IMR-90 (cell line): ENCODE data around the gene FAM151A. TPM values are rescaled to one million over a fixed set of nuclear protein-coding genes. Genes with fewer than 3 reads are reported as not detected.

ENCODE experiments used
- ATAC-seq: fragments of 200-7000 bp; cut with Tn5 transposase; 2 replicates; pipeline ENCODE4 v1.9.1; 2020; ENCODE audit warnings: low read depth, mild to moderate bottlenecking, moderate library complexity
- BruUV-seq: library from RNA; stranded (reverse); fragments of 400-500 nt; replicated peaks from 2 replicates; lab custom pipeline; 2021; lab: Mats Ljungman, UMichigan
- CTCF ChIA-PET: fragments of 300-600 bp; formaldehyde crosslinking; extraction: SDS; loops from one replicate; lab custom pipeline; 2021; ENCODE audit warnings: antibody characterized with exemption; lab: Yijun Ruan, JAX
- POLR2A ChIA-PET: fragments of 300-600 bp; sonication (Branson Sonifier 250); formaldehyde crosslinking; loops from one replicate; lab custom pipeline; 2022; ENCODE audit warnings: antibody characterized with exemption; ENCODE audit not compliant: unreplicated experiment; lab: Charles Lee
- DNase-seq: peaks from one replicate; pipeline ENCODE4 v3.0.0; 2013
- H2AFZ ChIP-seq: replicated peaks from 2 replicates; pipeline ENCODE3; 2013; ENCODE audit warnings: low read length, mild to moderate bottlenecking; ENCODE audit not compliant: poor library complexity
- H2AK5ac ChIP-seq: 2 replicates; pipeline ENCODE4 v1.6.1; 2013; ENCODE audit warnings: low read depth, low read length, inconsistent platforms
- H2AK9ac ChIP-seq: replicated peaks from 2 replicates; pipeline ENCODE3; 2013; ENCODE audit warnings: mild to moderate bottlenecking, low read depth, low read length, moderate library complexity; ENCODE audit not compliant: poor library complexity
- H2BK120ac ChIP-seq: 2 replicates; pipeline ENCODE4 v1.6.1; 2013; ENCODE audit warnings: low read depth, low read length, inconsistent platforms
- H2BK15ac ChIP-seq: 3 replicates; pipeline ENCODE4 v1.6.1; 2013; ENCODE audit warnings: low read depth, low read length, inconsistent platforms
- H2BK20ac ChIP-seq: 2 replicates; pipeline ENCODE4 v1.6.1; 2013; ENCODE audit warnings: low read depth, mild to moderate bottlenecking, inconsistent platforms, low read length, moderate library complexity
- H2BK5ac ChIP-seq: 2 replicates; pipeline ENCODE4 v1.6.1; 2013; ENCODE audit warnings: mild to moderate bottlenecking, low read depth, low read length, inconsistent platforms; ENCODE audit not compliant: poor library complexity, severe bottlenecking
- H3K14ac ChIP-seq: replicated peaks from 2 replicates; pipeline ENCODE4 v1.6.1; 2013; ENCODE audit warnings: low read depth, low read length, inconsistent platforms
- H3K18ac ChIP-seq: 2 replicates; pipeline ENCODE4 v1.6.1; 2013; ENCODE audit warnings: low read depth, low read length, control low read depth
- H3K23ac ChIP-seq: 2 replicates; pipeline ENCODE4 v1.6.1; 2013; ENCODE audit warnings: low read depth, low read length, inconsistent platforms
- H3K27ac ChIP-seq: 2 replicates; pipeline ENCODE4 v1.5.1; 2013; ENCODE audit warnings: mild to moderate bottlenecking, control low read depth, low read length; ENCODE audit not compliant: insufficient read depth
- H3K27me3 ChIP-seq: 2 replicates; pipeline ENCODE4 v1.6.1; 2013; ENCODE audit warnings: low read length; ENCODE audit not compliant: control insufficient read depth, insufficient read depth
- H3K36me3 ChIP-seq: 2 replicates; pipeline ENCODE4 v1.6.1; 2013; ENCODE audit warnings: low read length, mixed read lengths; ENCODE audit not compliant: control insufficient read depth, insufficient read depth
- H3K4ac ChIP-seq: 2 replicates; pipeline ENCODE4 v1.6.1; 2013; ENCODE audit warnings: low read depth, low read length, inconsistent platforms
- H3K4me1 ChIP-seq: 2 replicates; pipeline ENCODE4 v1.6.1; 2013; ENCODE audit warnings: low read length, mixed read lengths; ENCODE audit not compliant: control insufficient read depth, insufficient read depth
- H3K4me2 ChIP-seq: 2 replicates; pipeline ENCODE4 v1.6.1; 2013; ENCODE audit warnings: low read depth, mild to moderate bottlenecking, control low read depth, low read length, moderate library complexity
- H3K4me3 ChIP-seq: 2 replicates; pipeline ENCODE4 v1.5.1; 2013; ENCODE audit warnings: low read depth, mild to moderate bottlenecking, control low read depth, low read length, moderate library complexity; ENCODE audit not compliant: insufficient read depth
- H3K56ac ChIP-seq: 2 replicates; pipeline ENCODE4 v1.6.1; 2013; ENCODE audit warnings: low read length, inconsistent platforms; ENCODE audit not compliant: insufficient read depth; ENCODE audit errors: extremely low read depth
- H3K79me1 ChIP-seq, 2 experiments: 2 replicates each; pipeline ENCODE4 v1.6.1; 2013; ENCODE audit warnings: low read length in 2 of 2, inconsistent platforms in 1 of 2, low read depth in 1 of 2
- H3K9ac ChIP-seq: 2 replicates; pipeline ENCODE4 v1.6.1; 2013; ENCODE audit warnings: low read depth, low read length, control low read depth
- H3K9me1 ChIP-seq: 2 replicates; pipeline ENCODE4 v1.6.1; 2013; ENCODE audit warnings: low read length, inconsistent platforms; ENCODE audit not compliant: insufficient read depth
- H3K9me3 ChIP-seq: 2 replicates; pipeline ENCODE4 v1.6.1; 2013; ENCODE audit warnings: low read length; ENCODE audit not compliant: control insufficient read depth, insufficient read depth
- H4K20me1 ChIP-seq: 2 replicates; pipeline ENCODE4 v1.6.1; 2013; ENCODE audit warnings: low read length, inconsistent platforms; ENCODE audit not compliant: insufficient read depth
- H4K5ac ChIP-seq: 2 replicates; pipeline ENCODE4 v1.6.1; 2013; ENCODE audit warnings: mild to moderate bottlenecking, low read depth, low read length, control low read depth
- H4K8ac ChIP-seq, 2 experiments: 2 replicates each; pipeline ENCODE4 v1.6.1; 2013; ENCODE audit warnings: low read depth in 2 of 2, low read length in 2 of 2, control low read depth in 1 of 2, inconsistent platforms in 1 of 2
- H4K91ac ChIP-seq: 2 replicates; pipeline ENCODE4 v1.6.1; 2013; ENCODE audit warnings: low read depth, low read length, inconsistent platforms; ENCODE audit not compliant: insufficient read depth
- BHLHE40 ChIP-seq: fragments of 150-350 bp; IDR thresholded peaks from 2 replicates; pipeline ENCODE4 v1.6.1; 2016; ENCODE audit warnings: mild to moderate bottlenecking, low read depth, low read length
- CEBPB ChIP-seq: IDR thresholded peaks from 2 replicates; pipeline ENCODE4 v1.6.1; 2012; ENCODE audit warnings: low read depth, low read length, improper control_type of control experiment
- CHD1 ChIP-seq: IDR thresholded peaks from 2 replicates; pipeline ENCODE4 v1.6.1; 2012; ENCODE audit warnings: low read depth, low read length, improper control_type of control experiment
- FOS ChIP-seq: fragments of 150-350 bp; IDR thresholded peaks from 2 replicates; pipeline ENCODE4 v1.6.1; 2016; ENCODE audit warnings: low read depth, low read length
- MAFK ChIP-seq: IDR thresholded peaks from 2 replicates; pipeline ENCODE4 v1.6.1; 2012; ENCODE audit warnings: low read depth, low read length, improper control_type of control experiment
- MAZ ChIP-seq: IDR thresholded peaks from 2 replicates; pipeline ENCODE4 v1.6.1; 2012; ENCODE audit warnings: low read depth, mild to moderate bottlenecking, low read length, improper control_type of control experiment, moderate library complexity, borderline replicate concordance
- MXI1 ChIP-seq: IDR thresholded peaks from 2 replicates; pipeline ENCODE4 v1.6.1; 2012; ENCODE audit warnings: low read depth, mild to moderate bottlenecking, low read length, moderate library complexity, borderline replicate concordance
- NFE2L2 ChIP-seq: fragments of 150-350 bp; IDR thresholded peaks from 2 replicates; pipeline ENCODE4 v1.6.1; 2016; ENCODE audit warnings: low read depth, mild to moderate bottlenecking, low read length
- POLR2A ChIP-seq: IDR thresholded peaks from 2 replicates; pipeline ENCODE4 v1.6.1; 2012; ENCODE audit warnings: mild to moderate bottlenecking, low read depth, low read length
- RAD21 ChIP-seq: IDR thresholded peaks from 2 replicates; pipeline ENCODE4 v1.6.1; 2012; ENCODE audit warnings: low read length, improper control_type of control experiment
- RCOR1 ChIP-seq: IDR thresholded peaks from 2 replicates; pipeline ENCODE4 v1.6.1; 2012; ENCODE audit warnings: mild to moderate bottlenecking, low read length, improper control_type of control experiment; ENCODE audit not compliant: insufficient replicate concordance
- RFX5 ChIP-seq: IDR thresholded peaks from 2 replicates; pipeline ENCODE4 v1.8.0; 2012; ENCODE audit warnings: low read depth, mild to moderate bottlenecking, low read length, moderate library complexity
- SMC3 ChIP-seq: fragments of 150-350 bp; IDR thresholded peaks from 2 replicates; pipeline ENCODE4 v1.6.1; 2016; ENCODE audit warnings: low read depth, mild to moderate bottlenecking, antibody characterized with exemption, low read length, moderate library complexity
- WGBS, 2 experiments: methylation state at CpG; one replicate each; pipeline versions ENCODE4 v1.1.5 to v1.1.7; 2013; ENCODE audit warnings: missing lambda C conversion rate in 2 of 2; ENCODE audit not compliant: insufficient read length in 1 of 2; ENCODE audit errors: extremely low coverage in 2 of 2; 5-methylcytosine and 5-hydroxymethylcytosine counted together
- dilution Hi-C: fragments of 300-500 bp; cut with HindIII; formaldehyde crosslinking; loops from one replicate; pipeline ENCODE4 v1.14.3; 2018; ENCODE audit warnings: low sequenced_read_pairs; ENCODE audit not compliant: unreplicated experiment
- in situ Hi-C: fragments of 300-500 bp; cut with MboI; formaldehyde crosslinking; loops from 3 replicates; pipeline ENCODE4 v1.14.3; 2019; ENCODE audit warnings: low sequenced_read_pairs, inconsistent platforms, mixed read lengths
- intact Hi-C: fragments of 100-400 bp; cut with micrococcal nuclease; formaldehyde crosslinking; loops from 2 replicates; pipeline ENCODE4 v1.10.0; 2022
- polyA plus RNA-seq, 3 experiments: library from polyadenylated mRNA; depleted of rRNA; stranded (reverse); fragments of >200 nt; gene quantifications; 2 replicates each; pipeline ENCODE4 v1.2.3, GENCODE V29; 2012; ENCODE audit warnings: low replicate concordance in 1 of 3
- total RNA-seq: library from RNA; depleted of rRNA; stranded (reverse); fragments of >200 nt; gene quantifications from 2 replicates; pipeline ENCODE4 v1.2.3, GENCODE V29; 2012
- TF ChIP-seq, protein P1 (sequence below): conservative IDR thresholded peaks from 2 replicates; pipeline ENCODE4 v1.5.1; 2012; ENCODE audit warnings: mild to moderate bottlenecking, low read depth, low read length, improper control_type of control experiment
- TF ChIP-seq, protein P2 (sequence below): fragments of 150-350 bp; IDR thresholded peaks from 2 replicates; pipeline ENCODE4 v1.6.1; 2017; ENCODE audit warnings: mild to moderate bottlenecking, antibody characterized with exemption, low read length, low read depth
- TF ChIP-seq, protein P3 (sequence below): fragments of 150-350 bp; IDR thresholded peaks from 2 replicates; pipeline ENCODE4 v1.6.1; 2016; ENCODE audit warnings: low read depth, mild to moderate bottlenecking, low read length, moderate library complexity, borderline replicate concordance

The FAM151A gene
- total and polyA plus RNA-seq, 2 of the 4 experiments (the other 2 are of a cell fraction) = not detected

DNA sequence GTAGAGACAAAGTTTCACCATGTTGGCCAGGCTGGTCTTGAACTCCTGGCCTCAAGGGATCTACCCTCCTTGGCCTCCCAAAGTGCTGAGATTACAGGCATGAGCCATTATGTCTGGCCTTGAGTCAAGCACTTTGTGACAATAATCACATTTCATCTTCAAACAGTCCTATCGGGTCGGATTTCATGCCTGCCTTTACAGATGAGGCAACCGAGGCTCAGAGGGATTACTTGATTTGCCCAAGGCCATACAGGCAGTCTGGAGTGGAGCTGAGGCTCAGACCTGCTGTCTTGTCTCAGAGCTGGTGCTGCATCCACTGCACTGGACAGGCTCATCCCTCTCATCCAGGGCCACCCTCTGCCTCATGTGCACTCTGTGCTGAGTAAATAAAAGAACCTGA is 26.6 kb downstream of the FAM151A start:
- no peak overlapping the region for H3K27ac ChIP-seq
- in situ Hi-C loops = no loop called here
- TF ChIP-seq RFX5 = no peak
- TF ChIP-seq CHD1 = no peak
- no peak for TF ChIP-seq BHLHE40
- no peak for TF ChIP-seq FOS
- TF ChIP-seq, protein P1, sequence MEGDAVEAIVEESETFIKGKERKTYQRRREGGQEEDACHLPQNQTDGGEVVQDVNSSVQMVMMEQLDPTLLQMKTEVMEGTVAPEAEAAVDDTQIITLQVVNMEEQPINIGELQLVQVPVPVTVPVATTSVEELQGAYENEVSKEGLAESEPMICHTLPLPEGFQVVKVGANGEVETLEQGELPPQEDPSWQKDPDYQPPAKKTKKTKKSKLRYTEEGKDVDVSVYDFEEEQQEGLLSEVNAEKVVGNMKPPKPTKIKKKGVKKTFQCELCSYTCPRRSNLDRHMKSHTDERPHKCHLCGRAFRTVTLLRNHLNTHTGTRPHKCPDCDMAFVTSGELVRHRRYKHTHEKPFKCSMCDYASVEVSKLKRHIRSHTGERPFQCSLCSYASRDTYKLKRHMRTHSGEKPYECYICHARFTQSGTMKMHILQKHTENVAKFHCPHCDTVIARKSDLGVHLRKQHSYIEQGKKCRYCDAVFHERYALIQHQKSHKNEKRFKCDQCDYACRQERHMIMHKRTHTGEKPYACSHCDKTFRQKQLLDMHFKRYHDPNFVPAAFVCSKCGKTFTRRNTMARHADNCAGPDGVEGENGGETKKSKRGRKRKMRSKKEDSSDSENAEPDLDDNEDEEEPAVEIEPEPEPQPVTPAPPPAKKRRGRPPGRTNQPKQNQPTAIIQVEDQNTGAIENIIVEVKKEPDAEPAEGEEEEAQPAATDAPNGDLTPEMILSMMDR = no peak
- no peak for TF ChIP-seq MAFK
- no peak for TF ChIP-seq MAZ
- no peak for TF ChIP-seq POLR2A
- no peak for TF ChIP-seq MXI1
- TF ChIP-seq NFE2L2 = no peak
- TF ChIP-seq CEBPB = no peak
- TF ChIP-seq SMC3 = no peak
- TF ChIP-seq RAD21 = no peak
- TF ChIP-seq RCOR1 = no peak
- TF ChIP-seq, protein P2, sequence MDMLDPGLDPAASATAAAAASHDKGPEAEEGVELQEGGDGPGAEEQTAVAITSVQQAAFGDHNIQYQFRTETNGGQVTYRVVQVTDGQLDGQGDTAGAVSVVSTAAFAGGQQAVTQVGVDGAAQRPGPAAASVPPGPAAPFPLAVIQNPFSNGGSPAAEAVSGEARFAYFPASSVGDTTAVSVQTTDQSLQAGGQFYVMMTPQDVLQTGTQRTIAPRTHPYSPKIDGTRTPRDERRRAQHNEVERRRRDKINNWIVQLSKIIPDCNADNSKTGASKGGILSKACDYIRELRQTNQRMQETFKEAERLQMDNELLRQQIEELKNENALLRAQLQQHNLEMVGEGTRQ = no peak
- TF ChIP-seq, protein P3, sequence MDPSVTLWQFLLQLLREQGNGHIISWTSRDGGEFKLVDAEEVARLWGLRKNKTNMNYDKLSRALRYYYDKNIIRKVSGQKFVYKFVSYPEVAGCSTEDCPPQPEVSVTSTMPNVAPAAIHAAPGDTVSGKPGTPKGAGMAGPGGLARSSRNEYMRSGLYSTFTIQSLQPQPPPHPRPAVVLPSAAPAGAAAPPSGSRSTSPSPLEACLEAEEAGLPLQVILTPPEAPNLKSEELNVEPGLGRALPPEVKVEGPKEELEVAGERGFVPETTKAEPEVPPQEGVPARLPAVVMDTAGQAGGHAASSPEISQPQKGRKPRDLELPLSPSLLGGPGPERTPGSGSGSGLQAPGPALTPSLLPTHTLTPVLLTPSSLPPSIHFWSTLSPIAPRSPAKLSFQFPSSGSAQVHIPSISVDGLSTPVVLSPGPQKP = no peak

More for the DNA sequence above, 26.6 kb downstream of the FAM151A start:
- Histone ChIP-seq H2BK5ac (no peak overlapping the region), H2BK20ac (no peak overlapping the region), H3K56ac (no peak overlapping the region), H2AK9ac (no peak overlapping the region), H2BK15ac (no peak overlapping the region), H2AK5ac (no peak overlapping the region), H2AFZ (no peak overlapping the region), H4K91ac (no peak overlapping the region), H3K9me3 (no peaks in the 10 kb centered on the region), H3K4ac (no peak overlapping the region), H3K4me3 (no peak overlapping the region), H4K20me1 (no peaks in the 10 kb centered on the region), H3K36me3 (no peaks in the 10 kb centered on the region), H3K4me1 (no peaks in the 10 kb centered on the region), H2BK120ac (no peak overlapping the region), H4K8ac (no peak overlapping the region), H3K18ac (no peak overlapping the region), H3K79me1 (no peaks in the 10 kb centered on the region), H3K9me1 (0 out of 2 replicates have a peak, but pooled peaks cover 3% of the 10 kb centered on the region), H4K5ac (no peak overlapping the region), H3K9ac (no peak overlapping the region), H3K27me3 (no peaks in the 10 kb centered on the region), H3K14ac (no peak overlapping the region), H3K4me2 (no peak overlapping the region), H3K23ac (no peak overlapping the region)
- intact Hi-C loops (no loop called here), dilution Hi-C loops (no loop called here)
- DNase-seq = no peak
- CTCF ChIA-PET = no interaction called here
- ATAC-seq = no peak
- 80% methylated on average over 1 of the region's 3 CpGs; no CpG with 5 or more reads in 1 of the 2 experiments for WGBS, 2 experiments
- BruUV-seq = no TSS peak
- POLR2A ChIA-PET = no interaction called here
